Breast epithelium (tissue), 3 donors: ENCODE measurements around the gene BAIAP2L2.

Experiments
- POLR2A ChIP-seq: fragments of 450-650 bp; IDR thresholded peaks from one replicate; pipeline ENCODE4 v1.6.1; 2016; ENCODE audit warnings: antibody characterized with exemption, mild to moderate bottlenecking, moderate library complexity
- POLR2AphosphoS5 ChIP-seq, 3 donors: sonication (generic); formaldehyde crosslinking; IDR thresholded peaks; one replicate each; pipeline ENCODE4 v1.6.1; 2017; ENCODE audit warnings: antibody characterized with exemption in 3 of 3
- TF ChIP-seq, protein P1 (sequence below), 3 donors: fragments of 450-650 bp; IDR thresholded peaks; one replicate each; pipeline ENCODE4 v1.5.1; 2016 to 2017; ENCODE audit warnings: antibody characterized with exemption in 3 of 3, mild to moderate bottlenecking in 3 of 3, moderate library complexity in 3 of 3

DNA sequence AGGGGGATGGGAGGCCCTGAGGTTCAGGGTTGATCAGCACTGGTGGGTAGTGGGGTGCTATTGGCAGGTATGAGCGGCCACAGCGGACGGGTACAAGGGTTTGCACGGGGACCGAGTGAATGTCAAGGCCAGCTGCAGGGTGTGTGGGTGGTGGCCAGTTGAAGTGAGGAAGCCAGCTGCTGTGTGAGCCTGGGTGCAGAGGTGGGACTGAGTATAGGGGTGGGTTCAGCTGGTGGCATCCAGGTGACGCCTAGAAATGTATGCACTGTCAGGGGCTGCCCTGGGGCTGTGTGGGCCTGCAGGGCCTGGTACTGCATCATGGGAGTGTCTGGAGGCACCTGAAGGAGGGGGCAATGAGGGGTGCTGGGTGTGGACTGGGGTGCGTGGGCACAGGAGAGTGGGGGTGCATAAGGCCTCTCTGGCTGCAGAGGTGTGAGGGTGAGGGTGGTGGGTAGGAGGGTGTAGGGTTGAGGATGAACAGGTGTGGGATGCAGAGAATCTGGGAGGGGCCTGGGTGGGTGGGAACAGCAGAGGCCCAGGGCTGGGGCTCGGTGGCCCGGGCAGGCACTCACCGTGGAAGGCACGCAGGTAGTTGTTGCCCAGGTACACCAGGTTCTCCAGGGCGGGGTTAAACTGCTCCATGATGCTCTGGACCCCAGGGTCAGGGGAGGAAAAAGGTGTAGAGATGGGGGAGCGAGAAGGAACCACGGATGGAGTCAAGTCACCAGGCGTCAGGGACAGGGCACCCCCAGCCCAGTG lies 1.7 kb downstream of the BAIAP2L2 start:
- TF ChIP-seq, protein P1, sequence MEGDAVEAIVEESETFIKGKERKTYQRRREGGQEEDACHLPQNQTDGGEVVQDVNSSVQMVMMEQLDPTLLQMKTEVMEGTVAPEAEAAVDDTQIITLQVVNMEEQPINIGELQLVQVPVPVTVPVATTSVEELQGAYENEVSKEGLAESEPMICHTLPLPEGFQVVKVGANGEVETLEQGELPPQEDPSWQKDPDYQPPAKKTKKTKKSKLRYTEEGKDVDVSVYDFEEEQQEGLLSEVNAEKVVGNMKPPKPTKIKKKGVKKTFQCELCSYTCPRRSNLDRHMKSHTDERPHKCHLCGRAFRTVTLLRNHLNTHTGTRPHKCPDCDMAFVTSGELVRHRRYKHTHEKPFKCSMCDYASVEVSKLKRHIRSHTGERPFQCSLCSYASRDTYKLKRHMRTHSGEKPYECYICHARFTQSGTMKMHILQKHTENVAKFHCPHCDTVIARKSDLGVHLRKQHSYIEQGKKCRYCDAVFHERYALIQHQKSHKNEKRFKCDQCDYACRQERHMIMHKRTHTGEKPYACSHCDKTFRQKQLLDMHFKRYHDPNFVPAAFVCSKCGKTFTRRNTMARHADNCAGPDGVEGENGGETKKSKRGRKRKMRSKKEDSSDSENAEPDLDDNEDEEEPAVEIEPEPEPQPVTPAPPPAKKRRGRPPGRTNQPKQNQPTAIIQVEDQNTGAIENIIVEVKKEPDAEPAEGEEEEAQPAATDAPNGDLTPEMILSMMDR (IDR thresholded peaks at IDR 0.05) = no peak
- TF ChIP-seq POLR2A (no peak), POLR2AphosphoS5 (IDR thresholded peaks at IDR 0.05) (no peak)
